HuH-7 (cell line): ENCODE measurements around the gene RIF1.

ENCODE experiments used
- DNase-seq: peaks from one replicate; pipeline ENCODE4 v3.0.0; 2011; ENCODE audit warnings: low spot score

The RIF1 gene

DNA sequence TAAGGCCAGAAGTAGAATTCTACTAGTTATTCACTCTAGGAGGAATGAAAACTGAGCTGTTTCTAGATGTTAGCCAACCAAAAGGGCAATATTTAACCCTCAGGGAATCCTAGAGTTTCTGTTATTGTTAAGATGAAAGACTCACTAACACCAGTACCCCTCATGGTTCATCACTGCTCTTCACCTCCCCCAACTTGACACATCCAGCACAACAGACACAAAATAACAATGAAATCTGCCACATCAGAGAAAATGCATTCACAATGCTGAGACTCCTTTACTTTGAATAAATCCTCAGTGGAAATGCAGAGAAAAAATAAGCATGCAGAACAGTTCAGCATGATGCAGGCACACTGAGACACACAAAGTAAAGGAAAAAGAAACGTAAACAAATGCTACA lies 111.3 kb downstream of the RIF1 start:
- DNase-seq: no peak

DNA sequence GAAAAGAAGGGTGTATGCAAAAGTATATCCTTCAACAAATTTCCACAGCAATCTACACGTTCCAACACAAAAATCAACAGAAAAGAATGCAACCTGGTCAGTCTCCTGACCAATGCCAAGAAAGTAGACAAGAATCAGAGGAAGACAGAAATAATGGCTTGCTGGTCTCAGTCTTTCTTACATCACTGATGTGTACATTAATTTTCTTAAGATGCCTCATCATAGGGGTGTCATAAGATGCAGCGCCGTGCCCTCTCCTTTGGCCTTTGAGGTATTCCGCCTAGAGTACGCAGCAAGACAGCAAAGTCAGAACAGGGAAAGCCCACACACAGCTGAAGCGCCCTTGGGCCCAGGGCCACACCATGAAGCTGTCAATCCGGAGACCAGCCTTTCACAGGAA lies 112.9 kb downstream of the RIF1 start:
- DNase-seq: no peak

DNA sequence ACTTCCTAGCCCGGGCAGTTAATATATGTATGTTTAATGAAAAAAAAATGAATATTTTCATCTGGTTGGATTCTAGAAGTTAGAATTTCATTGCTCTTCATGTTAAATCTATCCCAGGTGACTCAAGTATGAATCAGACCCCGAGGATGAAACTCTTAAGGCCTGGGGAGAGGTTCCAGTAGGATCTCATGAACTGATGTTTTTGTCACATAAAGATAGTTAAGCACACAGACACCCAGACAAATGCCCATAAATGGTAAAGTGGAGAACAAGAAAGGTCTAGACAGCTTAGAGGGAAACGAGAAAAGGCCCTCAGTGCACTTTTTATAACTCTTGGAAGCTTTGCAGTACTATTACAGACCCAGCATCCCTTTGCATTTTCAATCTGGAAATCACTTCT lies 114.1 kb downstream of the RIF1 start:
- no peak for DNase-seq

DNA sequence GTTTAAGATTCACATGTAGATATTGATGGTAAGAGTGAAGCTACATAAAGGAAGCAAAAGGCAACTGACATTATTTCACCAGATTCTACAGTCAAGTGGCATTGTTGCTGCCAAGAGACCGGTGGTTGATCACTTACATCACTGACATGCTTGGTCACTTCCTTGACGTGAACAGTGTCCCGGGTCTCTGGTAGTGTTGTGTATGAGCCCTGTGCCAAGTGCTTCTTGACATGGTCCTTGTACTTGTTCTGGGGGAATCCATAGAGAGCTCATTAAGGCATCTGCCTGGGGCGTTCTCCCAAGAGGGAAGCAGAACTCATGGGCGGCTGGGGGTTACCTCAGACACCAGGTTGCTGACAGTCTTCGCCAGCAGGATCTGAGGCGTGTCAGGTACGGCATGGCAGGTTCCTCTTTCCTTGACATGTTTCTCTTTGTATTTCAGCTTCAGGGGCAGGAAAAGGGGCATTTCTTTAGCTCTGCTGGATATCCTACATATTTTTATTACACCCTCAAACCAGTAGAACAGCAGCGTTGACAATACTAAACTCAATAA lies 116.2 kb downstream of the RIF1 start:
- DNase-seq: no peak

DNA sequence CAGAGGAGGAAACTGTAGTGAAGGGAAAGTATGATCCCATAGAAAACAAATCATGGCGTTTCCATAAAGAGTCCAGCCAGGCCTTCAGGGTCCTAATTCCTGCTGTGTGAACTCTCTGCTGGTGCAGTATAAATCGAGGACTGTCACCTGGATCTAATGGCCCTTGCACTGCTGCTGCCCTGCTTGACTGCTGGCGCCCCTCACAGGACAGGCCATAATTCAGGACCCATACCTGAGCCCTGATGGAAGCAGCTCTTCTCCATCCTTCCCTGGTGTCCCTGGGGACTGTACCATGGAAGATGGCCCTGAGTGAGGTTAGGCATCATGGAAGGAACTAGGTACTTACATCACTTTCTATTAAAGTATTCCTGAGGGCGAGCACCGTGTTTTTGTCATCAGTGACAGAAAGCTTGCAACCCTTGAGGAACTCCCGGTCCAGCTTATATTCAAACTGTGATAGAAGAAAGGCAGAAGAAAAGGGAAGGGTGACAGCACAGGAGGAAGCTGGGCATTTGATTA lies 116.9 kb downstream of the RIF1 start:
- DNase-seq: no peak
